Rectal smooth muscle tissue (tissue), 1 donor: ENCODE data around the gene NKAIN4.

Source experiments
- H3K27ac ChIP-seq: one replicate; pipeline ENCODE4 v1.7.0; 2013; ENCODE audit warnings: low read depth, low read length, inconsistent platforms
- H3K27me3 ChIP-seq: one replicate; pipeline ENCODE4 v1.7.0; 2013; ENCODE audit warnings: low read length; ENCODE audit not compliant: control insufficient read depth, insufficient read depth
- H3K36me3 ChIP-seq: one replicate; pipeline ENCODE4 v1.7.0; 2013; ENCODE audit warnings: low read length; ENCODE audit not compliant: control insufficient read depth, insufficient read depth
- H3K4me1 ChIP-seq: one replicate; pipeline ENCODE4 v1.7.0; 2013; ENCODE audit warnings: low read length; ENCODE audit not compliant: control insufficient read depth, insufficient read depth
- H3K4me3 ChIP-seq: one replicate; pipeline ENCODE4 v1.7.0; 2013; ENCODE audit warnings: low read length
- H3K9ac ChIP-seq: one replicate; pipeline ENCODE4 v1.7.0; 2013; ENCODE audit warnings: low read length

Gene NKAIN4

GRCh38 chr20:63233061-63233344 is 21.3 kb downstream of the NKAIN4 start:
- Histone ChIP-seq H3K4me1 (no peaks in the 10 kb centered on the region), H3K27me3 (no peaks in the 10 kb centered on the region), H3K27ac (no peak overlapping the region), H3K9ac (no peak overlapping the region), H3K36me3 (no peaks in the 10 kb centered on the region), H3K4me3 (no peak overlapping the region)

GRCh38 chr20:63232235-63233060 is 21.8 kb downstream of the NKAIN4 start:
- no peak overlapping the region for H3K9ac ChIP-seq
- no peak overlapping the region for H3K4me3 ChIP-seq
- H3K4me1 ChIP-seq = no peaks in the 10 kb centered on the region
- no peaks in the 10 kb centered on the region for H3K36me3 ChIP-seq
- no peak overlapping the region for H3K27ac ChIP-seq
- H3K27me3 ChIP-seq = no peaks in the 10 kb centered on the region

- Histone ChIP-seq H3K9ac (no peak overlapping the region), H3K36me3 (no peaks in the 10 kb centered on the region), H3K4me1 (no peaks in the 10 kb centered on the region), H3K27ac (no peak overlapping the region), H3K27me3 (no peaks in the 10 kb centered on the region), H3K4me3 (no peak overlapping the region)
These were observed 23.4 kb downstream of the NKAIN4 start for GRCh38 chr20:63230800-63231268.

GRCh38 chr20:63228806-63229205 is 25.5 kb downstream of the NKAIN4 start:
- peaks cover 2% of the 10 kb centered on the region for H3K4me1 ChIP-seq
- no peaks in the 10 kb centered on the region for H3K27me3 ChIP-seq
- H3K36me3 ChIP-seq = no peaks in the 10 kb centered on the region
- H3K27ac ChIP-seq = no peak overlapping the region
- no peak overlapping the region for H3K9ac ChIP-seq
- H3K4me3 ChIP-seq = no peak overlapping the region

- no peaks in the 10 kb centered on the region for H3K36me3 ChIP-seq
- H3K4me1 ChIP-seq = peaks cover 2% of the 10 kb centered on the region
- no peak overlapping the region for H3K9ac ChIP-seq
- no peak overlapping the region for H3K4me3 ChIP-seq
- no peak overlapping the region for H3K27ac ChIP-seq
- no peaks in the 10 kb centered on the region for H3K27me3 ChIP-seq
These were observed 27.0 kb downstream of the NKAIN4 start for GRCh38 chr20:63227260-63227659.

- Histone ChIP-seq H3K27ac (no peak overlapping the region), H3K4me3 (no peak overlapping the region), H3K9ac (no peak overlapping the region), H3K27me3 (no peaks in the 10 kb centered on the region), H3K4me1 (peaks cover 2% of the 10 kb centered on the region), H3K36me3 (no peaks in the 10 kb centered on the region)
These were observed 28.0 kb downstream of the NKAIN4 start for GRCh38 chr20:63226042-63226943.

GRCh38 chr20:63225082-63225454 is 29.2 kb downstream of the NKAIN4 start:
- no peaks in the 10 kb centered on the region for H3K27me3 ChIP-seq
- H3K27ac ChIP-seq = no peak overlapping the region

GRCh38 chr20:63224412-63225081 is 29.7 kb downstream of the NKAIN4 start:
- Histone ChIP-seq H3K4me1 (peaks cover 2% of the 10 kb centered on the region), H3K4me3 (no peak overlapping the region), H3K27me3 (no peaks in the 10 kb centered on the region), H3K27ac (no peak overlapping the region), H3K36me3 (no peaks in the 10 kb centered on the region), H3K9ac (no peak overlapping the region)

More at GRCh38 chr20:63225082-63225454, 29.2 kb downstream of the NKAIN4 start:
- Histone ChIP-seq H3K9ac (no peak overlapping the region), H3K4me1 (peaks cover 2% of the 10 kb centered on the region), H3K36me3 (no peaks in the 10 kb centered on the region), H3K4me3 (no peak overlapping the region)

- Histone ChIP-seq H3K36me3 (no peaks in the 10 kb centered on the region), H3K4me3 (no peak overlapping the region), H3K4me1 (peaks cover 2% of the 10 kb centered on the region), H3K27me3 (no peaks in the 10 kb centered on the region), H3K27ac (no peak overlapping the region), H3K9ac (no peak overlapping the region)
These were observed 30.4 kb downstream of the NKAIN4 start for GRCh38 chr20:63223826-63224207.

GRCh38 chr20:63223121-63223825 is 31.0 kb downstream of the NKAIN4 start:
- Histone ChIP-seq H3K27me3 (no peaks in the 10 kb centered on the region), H3K4me1 (peaks cover 2% of the 10 kb centered on the region), H3K36me3 (no peaks in the 10 kb centered on the region), H3K9ac (no peak overlapping the region), H3K4me3 (no peak overlapping the region), H3K27ac (no peak overlapping the region)

GRCh38 chr20:63222541-63222940 is 31.7 kb downstream of the NKAIN4 start:
- Histone ChIP-seq H3K36me3 (no peaks in the 10 kb centered on the region), H3K4me3 (no peak overlapping the region), H3K27ac (no peak overlapping the region), H3K4me1 (peaks cover 2% of the 10 kb centered on the region), H3K27me3 (no peaks in the 10 kb centered on the region), H3K9ac (no peak overlapping the region)
